Measurements from ENCODE around the gene HVCN1.

The HVCN1 gene

DNA sequence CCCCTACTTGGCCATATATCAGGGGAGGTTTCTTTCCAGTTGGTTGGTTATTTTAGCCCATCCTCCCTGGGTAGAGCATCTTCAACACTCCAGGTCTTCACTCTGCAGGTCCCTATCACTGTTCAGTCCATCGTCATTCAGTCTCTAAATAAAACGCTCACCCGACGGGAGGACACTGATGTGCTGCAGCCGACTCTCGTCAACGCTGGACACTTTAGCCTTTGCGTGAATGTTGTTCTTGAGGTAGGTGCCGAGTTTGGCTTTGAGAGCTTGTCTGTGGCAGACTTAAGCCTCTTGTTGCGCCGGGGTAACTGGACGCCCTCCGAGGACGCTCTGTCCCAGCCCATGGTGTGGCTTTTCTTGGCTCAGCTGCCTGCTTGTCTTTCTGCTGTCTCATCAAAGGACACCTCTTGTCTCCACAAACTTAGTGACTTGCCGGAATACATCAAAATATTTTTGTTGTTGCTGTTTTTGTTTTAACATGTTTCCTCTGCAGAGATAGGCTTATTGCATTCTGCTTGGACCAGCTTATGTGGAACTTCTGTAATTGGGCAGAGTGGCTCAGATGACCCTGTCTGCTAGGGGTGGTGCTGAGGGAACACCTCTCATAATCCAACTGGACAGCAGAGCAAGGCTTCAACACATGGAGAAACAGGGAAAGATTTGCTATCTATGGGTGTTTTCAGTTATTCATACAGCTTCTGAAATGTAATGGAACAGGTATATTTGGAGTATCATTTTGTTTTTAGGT, 48.5 kb downstream of the HVCN1 start:
- TF ChIP-seq, protein P1, sequence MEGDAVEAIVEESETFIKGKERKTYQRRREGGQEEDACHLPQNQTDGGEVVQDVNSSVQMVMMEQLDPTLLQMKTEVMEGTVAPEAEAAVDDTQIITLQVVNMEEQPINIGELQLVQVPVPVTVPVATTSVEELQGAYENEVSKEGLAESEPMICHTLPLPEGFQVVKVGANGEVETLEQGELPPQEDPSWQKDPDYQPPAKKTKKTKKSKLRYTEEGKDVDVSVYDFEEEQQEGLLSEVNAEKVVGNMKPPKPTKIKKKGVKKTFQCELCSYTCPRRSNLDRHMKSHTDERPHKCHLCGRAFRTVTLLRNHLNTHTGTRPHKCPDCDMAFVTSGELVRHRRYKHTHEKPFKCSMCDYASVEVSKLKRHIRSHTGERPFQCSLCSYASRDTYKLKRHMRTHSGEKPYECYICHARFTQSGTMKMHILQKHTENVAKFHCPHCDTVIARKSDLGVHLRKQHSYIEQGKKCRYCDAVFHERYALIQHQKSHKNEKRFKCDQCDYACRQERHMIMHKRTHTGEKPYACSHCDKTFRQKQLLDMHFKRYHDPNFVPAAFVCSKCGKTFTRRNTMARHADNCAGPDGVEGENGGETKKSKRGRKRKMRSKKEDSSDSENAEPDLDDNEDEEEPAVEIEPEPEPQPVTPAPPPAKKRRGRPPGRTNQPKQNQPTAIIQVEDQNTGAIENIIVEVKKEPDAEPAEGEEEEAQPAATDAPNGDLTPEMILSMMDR (conservative IDR thresholded peaks at IDR 0.05; ENCODE audit: control insufficient read depth, insufficient read depth, low read depth, low read length), result no peak
- no peak overlapping the region for H3K4me3 ChIP-seq (ENCODE audit: control insufficient read depth, low read depth, low read length)
- DNase-seq (ENCODE audit: low read depth), result no peak

DNA sequence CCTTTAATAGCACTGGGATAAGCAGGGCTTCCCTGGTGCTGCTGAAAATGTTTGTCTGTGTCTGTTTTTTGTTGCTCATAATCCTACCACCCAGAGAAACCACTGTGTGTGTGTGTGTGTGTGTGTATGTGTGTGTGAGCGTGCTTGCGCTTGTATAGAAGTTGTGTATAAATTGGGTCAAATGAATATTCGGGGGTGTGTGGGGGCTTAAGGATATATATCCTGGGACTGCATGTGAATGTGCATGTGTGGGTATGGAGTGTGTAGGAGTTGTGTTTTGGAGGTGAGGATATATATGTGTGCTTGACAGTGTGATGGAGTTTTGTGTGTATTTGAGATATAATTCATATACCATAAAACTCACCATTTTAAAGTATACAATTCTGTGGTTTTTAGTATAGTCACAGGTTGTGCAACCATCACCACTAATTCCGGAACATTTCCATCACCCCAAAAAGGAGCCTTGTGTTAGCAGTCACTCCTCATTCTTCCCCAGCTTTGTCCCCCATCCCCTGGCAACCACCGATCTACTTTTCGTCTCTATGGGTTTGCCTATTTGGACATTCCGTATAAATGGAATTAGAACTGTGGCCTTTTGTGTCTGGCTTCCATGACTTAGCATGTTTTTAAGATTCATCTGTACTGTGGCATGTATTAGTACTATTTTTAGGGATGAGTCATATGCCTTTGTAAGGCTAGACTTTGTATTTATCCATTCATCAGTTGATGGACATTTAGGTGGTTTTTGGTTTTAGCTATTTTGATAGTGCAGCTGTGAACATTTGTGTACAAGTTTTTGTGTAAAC, 49.4 kb downstream of the HVCN1 start:
- H3K4me3 ChIP-seq (ENCODE audit: control insufficient read depth, low read depth, low read length), result no peak overlapping the region
- TF ChIP-seq, protein P1 (conservative IDR thresholded peaks at IDR 0.05; ENCODE audit: control insufficient read depth, insufficient read depth, low read depth, low read length), result no peak
- DNase-seq (ENCODE audit: low read depth), result peak; percentile 74

DNA sequence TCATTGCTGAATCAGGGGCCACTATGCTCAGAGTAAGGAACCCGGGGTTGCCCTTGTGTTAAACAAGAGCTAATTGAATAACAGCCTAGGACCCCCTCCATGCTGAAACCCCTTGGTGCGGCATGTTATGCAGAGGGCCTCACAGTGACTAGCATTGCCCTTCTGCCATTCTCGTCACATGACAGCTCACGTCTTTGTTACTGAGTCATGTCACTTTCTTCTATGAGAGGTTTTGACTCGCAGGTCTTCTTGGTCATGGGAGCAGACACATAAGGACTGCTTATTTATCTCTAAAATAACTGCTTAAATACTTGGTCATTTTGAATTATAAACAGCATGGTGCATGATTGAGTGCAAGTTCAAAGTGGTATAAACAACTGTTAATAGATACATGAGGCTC, 50.1 kb downstream of the HVCN1 start:
- TF ChIP-seq, protein P1 (conservative IDR thresholded peaks at IDR 0.05; ENCODE audit: control insufficient read depth, insufficient read depth, low read depth, low read length), result no peak
- no peak overlapping the region for H3K4me3 ChIP-seq (ENCODE audit: control insufficient read depth, low read depth, low read length)
- peak; percentile 5 for DNase-seq (ENCODE audit: low read depth)

DNA sequence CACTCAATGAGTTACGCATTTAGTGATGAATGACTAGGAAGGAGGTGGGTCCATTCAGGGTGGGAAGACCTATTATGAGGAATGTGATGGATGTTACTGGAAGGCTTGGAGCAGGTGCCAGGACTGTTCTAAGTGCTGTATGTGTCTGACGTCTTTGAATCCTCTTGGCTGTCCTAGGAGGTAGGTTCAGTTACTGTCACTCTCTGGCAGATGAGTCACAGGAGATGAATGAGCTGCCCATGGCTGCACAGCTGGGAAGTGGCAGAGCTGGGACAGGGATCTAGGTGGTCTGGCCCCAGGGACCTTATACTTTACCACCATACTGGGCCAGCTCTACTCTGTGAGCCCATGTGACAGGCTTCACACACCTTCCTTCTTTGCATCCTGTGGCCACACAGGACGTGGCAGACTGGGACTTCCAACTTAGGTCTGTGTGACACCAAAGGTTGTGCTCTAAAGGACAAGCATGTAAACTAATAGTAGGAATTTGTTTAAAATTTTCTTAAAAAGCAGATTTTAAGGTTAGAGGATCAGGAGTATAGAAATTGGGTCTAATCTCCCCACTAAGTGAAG, 51.0 kb downstream of the HVCN1 start:
- DNase-seq (ENCODE audit: low read depth), result peak; percentile 4

DNA sequence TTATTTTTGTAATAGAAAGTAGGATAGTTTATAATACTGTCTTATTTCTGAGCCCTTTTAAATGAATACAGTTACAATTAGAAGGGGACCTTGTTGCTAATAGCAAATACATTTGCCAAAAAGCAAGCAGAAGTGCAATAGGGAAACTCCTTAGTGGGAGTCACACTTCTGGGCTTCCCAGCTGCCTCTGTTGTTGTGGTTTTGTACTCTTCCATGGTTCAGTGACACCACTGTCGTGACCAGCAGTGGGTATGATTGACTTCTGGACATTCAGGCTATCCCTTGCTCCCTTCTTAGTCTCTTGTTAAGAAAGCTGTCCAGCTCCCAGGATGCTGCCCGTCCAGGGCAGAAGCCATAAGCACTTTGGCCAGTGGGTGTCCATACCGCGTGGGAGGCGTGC, 52.4 kb downstream of the HVCN1 start:
- no peak for DNase-seq (ENCODE audit: low read depth)
- TF ChIP-seq, protein P1 (conservative IDR thresholded peaks at IDR 0.05; ENCODE audit: control insufficient read depth, insufficient read depth, low read depth, low read length), result no peak
- no peak overlapping the region for H3K4me3 ChIP-seq (ENCODE audit: control insufficient read depth, low read depth, low read length)

More for the DNA sequence above, 51.0 kb downstream of the HVCN1 start:
- TF ChIP-seq, protein P1 (conservative IDR thresholded peaks at IDR 0.05; ENCODE audit: control insufficient read depth, insufficient read depth, low read depth, low read length), result no peak
- no peak overlapping the region for H3K4me3 ChIP-seq (ENCODE audit: control insufficient read depth, low read depth, low read length)

DNA sequence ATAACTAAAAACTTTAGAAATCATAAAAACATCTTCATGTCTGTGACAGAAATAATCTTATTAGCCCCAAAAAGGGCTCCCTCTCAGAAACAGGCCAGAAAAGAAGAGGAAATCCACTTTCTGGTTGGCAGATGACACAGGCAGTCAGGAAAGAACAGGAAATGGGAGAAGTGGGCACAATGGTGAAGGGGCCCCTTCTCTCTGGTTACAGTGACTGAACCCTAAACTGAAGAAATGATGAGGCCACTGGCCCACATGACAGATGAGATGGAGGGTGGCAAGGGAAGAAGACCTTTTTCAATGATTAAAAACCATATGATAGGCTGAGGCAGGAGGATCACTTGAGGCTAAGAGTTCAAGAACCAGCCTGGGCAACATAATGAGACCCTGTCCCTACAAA, 53.9 kb downstream of the HVCN1 start:
- no peak for DNase-seq (ENCODE audit: low read depth)
- TF ChIP-seq, protein P1 (conservative IDR thresholded peaks at IDR 0.05; ENCODE audit: control insufficient read depth, insufficient read depth, low read depth, low read length), result no peak
- no peak overlapping the region for H3K4me3 ChIP-seq (ENCODE audit: control insufficient read depth, low read depth, low read length)
